HUDEP-2 (cell line): ENCODE measurements around the gene ACOXL.
A peak's percentile ranks its signal among the peaks of the same experiment; 100 is the strongest.

ENCODE experiments used
- DNase-seq, 76 experiments: peaks; one replicate each; lab custom pipeline; 2025; ENCODE audit not compliant: unreplicated experiment in 76 of 76; lab: John Stamatoyannopoulos, UW

The ACOXL gene

GRCh38 chr2:110994250-110994961 is 262.0 kb downstream of the ACOXL start:
- no peak for DNase-seq

GRCh38 chr2:110995911-110996310 is 263.5 kb downstream of the ACOXL start:
- DNase-seq: no peak

GRCh38 chr2:110997331-110998045 is 265.1 kb downstream of the ACOXL start:
- DNase-seq: no peak

- no peak for DNase-seq
These were observed 265.9 kb downstream of the ACOXL start for GRCh38 chr2:110998311-110998710.

GRCh38 chr2:110999626-111000025 is 267.3 kb downstream of the ACOXL start:
- no peak for DNase-seq

GRCh38 chr2:111005307-111005706 is 272.9 kb downstream of the ACOXL start:
- DNase-seq: no peak

GRCh38 chr2:111005821-111006220 is 273.4 kb downstream of the ACOXL start:
- DNase-seq: no peak

GRCh38 chr2:111007757-111008688 is 275.6 kb downstream of the ACOXL start:
- no peak for DNase-seq

- DNase-seq: no peak
These were observed 278.8 kb downstream of the ACOXL start for GRCh38 chr2:111011218-111011617.

GRCh38 chr2:111015283-111015995 is 283.1 kb downstream of the ACOXL start:
- DNase-seq: no peak

- no peak for DNase-seq
These were observed 284.8 kb downstream of the ACOXL start for GRCh38 chr2:111017034-111017622.

- no peak for DNase-seq
These were observed 285.5 kb downstream of the ACOXL start for GRCh38 chr2:111017909-111018308.

- DNase-seq: no peak
These were observed 287.0 kb downstream of the ACOXL start for GRCh38 chr2:111019381-111019780.

GRCh38 chr2:111022633-111023032 is 290.3 kb downstream of the ACOXL start:
- no peak for DNase-seq

- no peak for DNase-seq
These were observed 292.1 kb downstream of the ACOXL start for GRCh38 chr2:111024496-111024895.

GRCh38 chr2:111025288-111025687 is 292.9 kb downstream of the ACOXL start:
- no peak for DNase-seq

GRCh38 chr2:111028720-111029119 is 296.3 kb downstream of the ACOXL start:
- peak in 14 of 76 experiments; percentile 0 to 24 (median 4) for DNase-seq

GRCh38 chr2:111029181-111029927 is 297.0 kb downstream of the ACOXL start:
- no peak for DNase-seq

- no peak for DNase-seq
These were observed 298.0 kb downstream of the ACOXL start for GRCh38 chr2:111030260-111030891.
